ENCODE results near the gene OR2AG1. TPM values are rescaled to one million over a fixed set of nuclear protein-coding genes. Genes with fewer than 3 reads are reported as not detected.

OR2AG1 gene
- total RNA-seq, 1 donor from 2014 or later = not detected

GRCh38 chr11:6736495-6737121 lies 46.2 kb upstream of the OR2AG1 start:
- Histone ChIP-seq H3F3A (ENCODE audit: low read depth) (no peaks in the 10 kb centered on the region), H3K9ac (no peak overlapping the region), H3K36me3 (no peaks in the 10 kb centered on the region), H4K20me1 (ENCODE audit: low read depth) (no peaks in the 10 kb centered on the region), H3K79me2 (ENCODE audit: low read depth) (no peaks in the 10 kb centered on the region), H3K27ac (no peak overlapping the region), H3K4me3 (no peak overlapping the region), H2AFZ (replicated peaks) (no peak overlapping the region), H3K27me3 (no peaks in the 10 kb centered on the region), H3K9me3 (ENCODE audit: low read depth) (no peaks in the 10 kb centered on the region), H3K4me2 (no peak overlapping the region), H3K4me1 (no peaks in the 10 kb centered on the region)
- DNase-seq (ENCODE audit: low spot score) = no peak
- Mint-ChIP-seq H3K9me3 (no peaks in the 10 kb centered on the region), H3K4me1 (peaks cover 13% of the 10 kb centered on the region), H3K36me3 (no peaks in the 10 kb centered on the region), H3K4me3 (no peak overlapping the region), H3K27me3 (ENCODE audit: insufficient read depth, low read depth) (no peaks in the 10 kb centered on the region), H3K27ac (no peak overlapping the region)
- TF ChIP-seq EZH2 (IDR thresholded peaks at IDR 0.05) (no peak), EZH2phosphoT487 (IDR thresholded peaks at IDR 0.05) (no peak), CTCF (IDR thresholded peaks at IDR 0.05) (no peak)

- H3K36me3 ChIP-seq = no peaks in the 10 kb centered on the region
- H3K4me1 Mint-ChIP-seq = peaks cover 13% of the 10 kb centered on the region
- no peaks in the 10 kb centered on the region for H3K9me3 ChIP-seq (ENCODE audit: low read depth)
- no peaks in the 10 kb centered on the region for H3K27me3 ChIP-seq
- H3K27ac ChIP-seq = no peak overlapping the region
- no peaks in the 10 kb centered on the region for H3K36me3 Mint-ChIP-seq
- H3K9ac ChIP-seq = no peak overlapping the region
- no peaks in the 10 kb centered on the region for H3K9me3 Mint-ChIP-seq
- H2AFZ ChIP-seq (replicated peaks) = no peak overlapping the region
- no peaks in the 10 kb centered on the region for H3K4me1 ChIP-seq
- TF ChIP-seq CTCF (IDR thresholded peaks at IDR 0.05) = peak; percentile 62
- no peak for TF ChIP-seq EZH2phosphoT487 (IDR thresholded peaks at IDR 0.05)
- no peaks in the 10 kb centered on the region for H3F3A ChIP-seq (ENCODE audit: low read depth)
- H3K4me3 Mint-ChIP-seq = no peak overlapping the region
- H3K4me3 ChIP-seq = no peak overlapping the region
- no peak overlapping the region for H3K4me2 ChIP-seq
- no peaks in the 10 kb centered on the region for H3K27me3 Mint-ChIP-seq (ENCODE audit: insufficient read depth, low read depth)
- DNase-seq (ENCODE audit: low spot score) = peak; percentile 24
- H3K79me2 ChIP-seq (ENCODE audit: low read depth) = no peaks in the 10 kb centered on the region
- H4K20me1 ChIP-seq (ENCODE audit: low read depth) = no peaks in the 10 kb centered on the region
- no peak overlapping the region for H3K27ac Mint-ChIP-seq
Observed at GRCh38 chr11:6737872-6738466, 44.9 kb upstream of the OR2AG1 start.

- TF ChIP-seq CTCF (IDR thresholded peaks at IDR 0.05) (no peak), EZH2 (IDR thresholded peaks at IDR 0.05) (no peak), EZH2phosphoT487 (IDR thresholded peaks at IDR 0.05) (no peak)
- H3K79me2 ChIP-seq (ENCODE audit: low read depth) = no peaks in the 10 kb centered on the region
- no peak overlapping the region for H3K4me2 ChIP-seq
- no peak overlapping the region for H3K4me3 ChIP-seq
- no peak overlapping the region for H3K27ac Mint-ChIP-seq
- H2AFZ ChIP-seq (replicated peaks) = no peak overlapping the region
- no peaks in the 10 kb centered on the region for H3K4me1 ChIP-seq
- H3K36me3 Mint-ChIP-seq = no peaks in the 10 kb centered on the region
- H3K9ac ChIP-seq = no peak overlapping the region
- no peaks in the 10 kb centered on the region for H4K20me1 ChIP-seq (ENCODE audit: low read depth)
- no peaks in the 10 kb centered on the region for H3F3A ChIP-seq (ENCODE audit: low read depth)
- no peaks in the 10 kb centered on the region for H3K36me3 ChIP-seq
- H3K27me3 Mint-ChIP-seq (ENCODE audit: insufficient read depth, low read depth) = no peaks in the 10 kb centered on the region
- no peak overlapping the region for H3K4me3 Mint-ChIP-seq
- peaks cover 13% of the 10 kb centered on the region for H3K4me1 Mint-ChIP-seq
- no peak overlapping the region for H3K27ac ChIP-seq
- DNase-seq (ENCODE audit: low spot score) = no peak
- no peaks in the 10 kb centered on the region for H3K9me3 ChIP-seq (ENCODE audit: low read depth)
- no peaks in the 10 kb centered on the region for H3K27me3 ChIP-seq
- no peaks in the 10 kb centered on the region for H3K9me3 Mint-ChIP-seq
Observed at GRCh38 chr11:6738590-6738989, 44.2 kb upstream of the OR2AG1 start.
